Lower leg skin (tissue), 4 donors: ENCODE results near the gene CREB1. TPM values are rescaled to one million over a fixed set of nuclear protein-coding genes. Genes with fewer than 3 reads are reported as not detected.

Experiments
- DNase-seq, 2 donors: peaks; one replicate each; pipeline ENCODE4 v3.0.0-alpha.2; 2019; ENCODE audit warnings: low spot score in 2 of 2
- H3K4me3 ChIP-seq: fragments of 200-600 bp; sonication (generic); 2 replicates; pipeline ENCODE4 v1.5.1; 2017; ENCODE audit warnings: mild to moderate bottlenecking, low read depth; ENCODE audit not compliant: poor library complexity, severe bottlenecking
- CTCF ChIP-seq, 3 donors: fragments of 450-650 bp; IDR thresholded peaks; one replicate each; pipeline ENCODE4 v1.5.1; 2016; ENCODE audit warnings: antibody characterized with exemption in 3 of 3, mild to moderate bottlenecking in 3 of 3, moderate library complexity in 2 of 3
- POLR2A ChIP-seq, 2 donors: fragments of 450-650 bp; IDR thresholded peaks; one replicate each; pipeline ENCODE4 v1.6.1; 2016 to 2017; ENCODE audit warnings: antibody characterized with exemption in 2 of 2, mild to moderate bottlenecking in 1 of 2, moderate library complexity in 1 of 2
- WGBS, 2 donors: methylation state at CpG; one replicate each; pipeline ENCODE4 v1.1.5; 2018; 5-methylcytosine and 5-hydroxymethylcytosine counted together
- intact Hi-C: fragments of 100-400 bp; cut with DNase I; formaldehyde crosslinking; loops from one replicate; pipeline ENCODE4 v1.15.0; 2023; ENCODE audit warnings: low total_unique reads
- total RNA-seq, 4 donors: library from RNA; depleted of rRNA; stranded (reverse); fragments of >200 nt; gene quantifications; one replicate each; pipeline ENCODE4 v1.1.0, GENCODE V29; 2016

CREB1 gene
- total RNA-seq: 10 to 100 TPM; 31.9 to 73.0 (median 46.9) TPM

- intact Hi-C loops: no loop called here
- peak; percentile 98 to 100 for DNase-seq
- TF ChIP-seq CTCF (IDR thresholded peaks at IDR 0.05) (no peak), POLR2A (IDR thresholded peaks at IDR 0.05) (peak in 1 of 2 donors; percentile 55)
- peak within 1 kb of the TSS; percentile 65 for H3K4me3 ChIP-seq
- WGBS, 2 donors: 0% methylated on average over 44 to 82 of the region's 92 CpGs
These were observed at the start of gene CREB1 for GRCh38 chr2:207529330-207530159. Gene CREB1, plus strand, starts transcription at chr2:207529962. Its CDS starts 25,674 bp downstream, at chr2:207555636.

GRCh38 chr2:207480521-207481040 is 49.2 kb upstream of the CREB1 start:
- TF ChIP-seq CTCF (IDR thresholded peaks at IDR 0.05) (no peak), POLR2A (IDR thresholded peaks at IDR 0.05) (no peak)
- intact Hi-C loops: no loop called here
- H3K4me3 ChIP-seq: no peak overlapping the region
- DNase-seq: no peak
- 49 to 54% methylated on average over 4 of the region's 4 CpGs for WGBS, 2 donors

DNA sequence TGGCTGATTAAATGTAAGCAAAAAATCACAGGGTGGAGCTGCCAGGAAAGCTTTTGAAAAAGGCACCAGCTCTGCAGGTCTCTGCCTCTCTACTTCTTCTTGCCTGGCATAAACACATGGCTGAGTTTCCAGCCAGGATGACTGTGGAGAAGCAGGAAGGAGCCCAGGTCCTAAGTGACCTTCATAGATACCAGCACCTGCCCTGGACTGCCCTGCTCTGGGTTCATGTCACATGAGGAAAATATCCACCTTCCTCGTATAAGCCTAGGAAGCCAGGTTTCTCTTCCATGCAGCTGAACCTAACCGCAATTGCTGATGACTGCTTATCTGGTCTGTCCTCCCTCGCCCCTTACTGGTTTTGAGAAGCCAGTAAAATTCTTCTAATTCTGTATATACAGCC is 47.8 kb upstream of the CREB1 start:
- TF ChIP-seq CTCF (IDR thresholded peaks at IDR 0.05): no peak
- no peak for TF ChIP-seq POLR2A (IDR thresholded peaks at IDR 0.05)
- no peak overlapping the region for H3K4me3 ChIP-seq
- no peak for DNase-seq
- intact Hi-C loops: no loop called here
- 51 to 56% methylated on average over 3 of the region's 3 CpGs for WGBS, 2 donors

DNA sequence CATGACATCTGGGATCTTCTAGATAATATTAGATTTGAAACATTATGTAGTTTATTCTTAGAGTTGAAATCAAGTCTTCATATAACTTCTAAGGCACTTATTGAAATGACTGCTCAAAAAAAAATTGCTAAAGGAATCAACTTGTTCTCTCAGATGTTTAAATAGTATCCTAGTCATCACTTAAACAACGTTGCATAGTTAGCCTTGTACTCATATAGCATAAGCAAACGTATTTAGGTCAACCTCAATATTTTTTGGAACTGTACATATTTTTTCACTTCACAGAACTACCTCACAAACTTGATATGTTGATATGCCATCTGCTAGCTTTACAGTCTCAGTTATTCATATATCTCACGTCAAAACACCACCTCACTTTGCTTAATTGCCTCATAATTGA is 47.1 kb upstream of the CREB1 start:
- intact Hi-C loops: no loop called here

GRCh38 chr2:207483066-207483465 is 46.7 kb upstream of the CREB1 start:
- no peak for DNase-seq
- H3K4me3 ChIP-seq: no peak overlapping the region
- no peak for TF ChIP-seq CTCF (IDR thresholded peaks at IDR 0.05)
- TF ChIP-seq POLR2A (IDR thresholded peaks at IDR 0.05): no peak
- intact Hi-C loops: no loop called here

More for the DNA sequence above, 47.1 kb upstream of the CREB1 start:
- H3K4me3 ChIP-seq: no peak overlapping the region
- no peak for TF ChIP-seq CTCF (IDR thresholded peaks at IDR 0.05)
- TF ChIP-seq POLR2A (IDR thresholded peaks at IDR 0.05): no peak
- DNase-seq: no peak
- 60 to 67% methylated on average over 3 of the region's 3 CpGs for WGBS, 2 donors
